Testis (tissue), 2 donors: ENCODE data around the gene SLIT3.

Source experiments
- POLR2A ChIP-seq: fragments of 450-650 bp; IDR thresholded peaks from one replicate; pipeline ENCODE4 v1.6.1; 2017; ENCODE audit warnings: antibody characterized with exemption, mild to moderate bottlenecking, moderate library complexity
- TF ChIP-seq, protein P1 (sequence below), 3 experiments: fragments of 450-650 bp in 2 of 3; fragments of 200-600 bp in 1 of 3; sonication (generic) in 1 of 3; IDR thresholded peaks; one replicate each; pipeline ENCODE4 v1.5.1; 2016 to 2019; ENCODE audit warnings: antibody characterized with exemption in 3 of 3, mild to moderate bottlenecking in 2 of 3, moderate library complexity in 1 of 3

DNA sequence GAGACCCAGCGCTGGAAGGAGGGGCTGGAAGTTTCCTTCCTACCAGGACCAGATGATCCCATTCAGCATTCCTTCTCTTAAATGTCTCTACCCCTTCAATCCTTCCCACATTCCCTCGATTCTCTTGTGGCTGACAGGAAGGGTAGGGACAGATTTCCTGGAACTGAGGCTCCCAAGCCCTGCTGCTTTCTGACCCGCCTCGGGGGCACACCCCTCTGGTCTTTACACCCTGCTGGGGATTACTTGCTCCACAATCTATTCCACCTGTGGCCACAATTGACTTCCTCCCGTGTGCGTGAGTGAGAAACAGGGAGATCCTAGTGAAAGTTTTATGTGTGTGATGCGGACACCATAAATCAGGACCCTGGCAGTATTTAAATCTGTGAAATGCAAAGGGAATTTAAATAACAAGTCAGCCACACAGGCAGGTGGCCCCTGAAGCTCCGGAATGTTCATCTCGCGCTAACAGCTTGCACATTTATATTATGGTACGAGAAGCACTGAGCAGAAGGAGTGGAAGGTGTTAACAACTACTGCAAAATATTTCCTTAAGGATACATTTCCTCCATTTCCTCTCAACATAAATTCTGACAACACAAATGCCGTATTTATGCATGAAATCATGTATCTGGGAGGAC, 237.5 kb downstream of the SLIT3 start:
- TF ChIP-seq POLR2A: no peak
- TF ChIP-seq, protein P1, sequence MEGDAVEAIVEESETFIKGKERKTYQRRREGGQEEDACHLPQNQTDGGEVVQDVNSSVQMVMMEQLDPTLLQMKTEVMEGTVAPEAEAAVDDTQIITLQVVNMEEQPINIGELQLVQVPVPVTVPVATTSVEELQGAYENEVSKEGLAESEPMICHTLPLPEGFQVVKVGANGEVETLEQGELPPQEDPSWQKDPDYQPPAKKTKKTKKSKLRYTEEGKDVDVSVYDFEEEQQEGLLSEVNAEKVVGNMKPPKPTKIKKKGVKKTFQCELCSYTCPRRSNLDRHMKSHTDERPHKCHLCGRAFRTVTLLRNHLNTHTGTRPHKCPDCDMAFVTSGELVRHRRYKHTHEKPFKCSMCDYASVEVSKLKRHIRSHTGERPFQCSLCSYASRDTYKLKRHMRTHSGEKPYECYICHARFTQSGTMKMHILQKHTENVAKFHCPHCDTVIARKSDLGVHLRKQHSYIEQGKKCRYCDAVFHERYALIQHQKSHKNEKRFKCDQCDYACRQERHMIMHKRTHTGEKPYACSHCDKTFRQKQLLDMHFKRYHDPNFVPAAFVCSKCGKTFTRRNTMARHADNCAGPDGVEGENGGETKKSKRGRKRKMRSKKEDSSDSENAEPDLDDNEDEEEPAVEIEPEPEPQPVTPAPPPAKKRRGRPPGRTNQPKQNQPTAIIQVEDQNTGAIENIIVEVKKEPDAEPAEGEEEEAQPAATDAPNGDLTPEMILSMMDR (IDR thresholded peaks at IDR 0.05): no peak
